ENCODE measurements around the gene ATAD3C. TPM values are rescaled to one million over a fixed set of nuclear protein-coding genes. Genes with fewer than 3 reads are reported as not detected.

Gene ATAD3C
- total RNA-seq, 4 donors from 2014 or later = 0.47 to 1.1 (median 0.94) TPM; not detected in 1

DNA sequence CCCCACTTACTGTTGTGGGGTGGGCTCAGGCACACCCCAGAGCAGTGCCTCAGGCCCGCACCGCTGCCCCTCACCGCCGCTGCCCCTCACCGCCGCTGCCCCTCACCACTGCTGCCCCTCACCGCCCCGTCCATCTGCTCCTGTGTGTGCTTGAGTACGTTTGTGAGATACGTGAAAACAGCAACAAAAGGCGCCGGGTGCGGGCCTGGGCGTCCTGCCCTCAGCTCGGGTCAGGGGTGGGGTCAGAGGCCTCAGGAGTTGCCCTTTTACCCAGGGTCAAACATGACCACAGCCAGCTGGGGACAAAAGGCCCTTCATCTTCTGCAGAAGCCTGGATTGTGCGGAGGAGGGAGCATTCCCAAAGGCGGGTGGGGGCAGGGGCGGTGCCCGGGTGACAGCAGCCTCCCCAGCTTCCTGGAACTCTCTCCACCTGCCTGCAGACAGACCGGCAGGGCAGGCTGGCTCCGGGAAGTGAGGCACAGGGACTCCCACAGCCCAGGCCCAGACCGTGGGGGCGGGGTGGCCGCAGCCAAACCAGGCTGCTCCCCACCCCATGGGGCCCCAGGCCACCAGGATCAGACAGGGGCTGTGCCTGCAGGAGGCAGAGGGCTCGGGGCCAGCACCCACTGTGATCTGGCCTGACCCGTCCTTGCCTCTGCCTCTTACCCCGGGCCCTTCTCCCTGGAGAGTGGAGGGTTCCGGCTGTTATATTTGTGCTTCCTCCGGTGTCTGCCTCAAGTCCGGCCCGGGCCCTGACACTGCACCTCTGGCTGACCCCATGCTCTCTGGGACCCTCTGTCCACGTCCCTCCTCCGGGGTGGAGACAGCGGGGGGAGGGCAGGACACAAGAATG lies 16.3 kb upstream of the ATAD3C start:
- no peaks in the 10 kb centered on the region for H3K27me3 ChIP-seq
- TF ChIP-seq POLR2AphosphoS5 (IDR thresholded peaks at IDR 0.05) (peak; percentile 97), POLR2A (IDR thresholded peaks at IDR 0.05) (no peak), EP300 (IDR thresholded peaks at IDR 0.05) (no peak)
- TF ChIP-seq, protein P1, sequence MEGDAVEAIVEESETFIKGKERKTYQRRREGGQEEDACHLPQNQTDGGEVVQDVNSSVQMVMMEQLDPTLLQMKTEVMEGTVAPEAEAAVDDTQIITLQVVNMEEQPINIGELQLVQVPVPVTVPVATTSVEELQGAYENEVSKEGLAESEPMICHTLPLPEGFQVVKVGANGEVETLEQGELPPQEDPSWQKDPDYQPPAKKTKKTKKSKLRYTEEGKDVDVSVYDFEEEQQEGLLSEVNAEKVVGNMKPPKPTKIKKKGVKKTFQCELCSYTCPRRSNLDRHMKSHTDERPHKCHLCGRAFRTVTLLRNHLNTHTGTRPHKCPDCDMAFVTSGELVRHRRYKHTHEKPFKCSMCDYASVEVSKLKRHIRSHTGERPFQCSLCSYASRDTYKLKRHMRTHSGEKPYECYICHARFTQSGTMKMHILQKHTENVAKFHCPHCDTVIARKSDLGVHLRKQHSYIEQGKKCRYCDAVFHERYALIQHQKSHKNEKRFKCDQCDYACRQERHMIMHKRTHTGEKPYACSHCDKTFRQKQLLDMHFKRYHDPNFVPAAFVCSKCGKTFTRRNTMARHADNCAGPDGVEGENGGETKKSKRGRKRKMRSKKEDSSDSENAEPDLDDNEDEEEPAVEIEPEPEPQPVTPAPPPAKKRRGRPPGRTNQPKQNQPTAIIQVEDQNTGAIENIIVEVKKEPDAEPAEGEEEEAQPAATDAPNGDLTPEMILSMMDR (IDR thresholded peaks at IDR 0.05) = peak in 1 of 4 experiments; percentile 9
- no peaks in the 10 kb centered on the region for H3K36me3 ChIP-seq
- WGBS, 2 donors (ENCODE audit: low coverage in 1 of 2) = 0 to 59% methylated on average over 2 to 6 of the region's 34 CpGs
- peak overlapping the region in 1 of 2 donors; percentile 71 for H3K4me3 ChIP-seq
- peak; percentile 26 for ATAC-seq
- peak overlapping the region; percentile 79 to 97 (median 94) for H3K27ac ChIP-seq
- no peaks in the 10 kb centered on the region for H3K9me3 ChIP-seq
- H3K4me1 ChIP-seq = peaks cover 0 to 100% (median 78%) of the 10 kb centered on the region in 3 donors

DNA sequence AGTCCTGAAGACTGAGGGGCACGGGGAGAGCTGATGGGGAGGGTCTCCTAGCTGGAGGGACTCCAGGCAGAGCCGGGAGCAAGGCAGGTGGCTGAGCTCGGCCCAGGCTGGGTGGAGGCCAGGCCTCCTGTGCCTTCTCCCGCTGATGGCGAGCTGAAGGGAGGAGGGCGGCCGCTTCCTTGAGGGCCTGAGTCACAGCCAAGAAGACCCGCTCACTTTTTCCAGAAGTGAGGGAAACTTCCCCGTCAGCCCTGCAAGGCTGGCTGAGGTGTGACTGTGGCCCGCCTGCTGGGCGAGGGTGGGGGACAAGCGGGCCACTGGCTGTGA lies 15.7 kb upstream of the ATAD3C start:
- H3K4me3 ChIP-seq = peak overlapping the region in 1 of 2 donors; percentile 71
- WGBS, 2 donors (ENCODE audit: low coverage in 1 of 2) = 0% methylated on average over 1 of the region's 12 CpGs; no CpG with 5 or more reads in 1 of the 2 donors
- H3K27me3 ChIP-seq = no peaks in the 10 kb centered on the region
- ATAC-seq = no peak
- H3K4me1 ChIP-seq = peaks cover 0 to 100% (median 79%) of the 10 kb centered on the region in 3 donors
- peak overlapping the region; percentile 79 to 97 (median 94) for H3K27ac ChIP-seq
- TF ChIP-seq, protein P1 (IDR thresholded peaks at IDR 0.05) = no peak
- peak; percentile 80 for TF ChIP-seq POLR2AphosphoS5 (IDR thresholded peaks at IDR 0.05)
- peaks cover 0 to 5% of the 10 kb centered on the region in 2 donors for H3K36me3 ChIP-seq
- no peaks in the 10 kb centered on the region for H3K9me3 ChIP-seq

DNA sequence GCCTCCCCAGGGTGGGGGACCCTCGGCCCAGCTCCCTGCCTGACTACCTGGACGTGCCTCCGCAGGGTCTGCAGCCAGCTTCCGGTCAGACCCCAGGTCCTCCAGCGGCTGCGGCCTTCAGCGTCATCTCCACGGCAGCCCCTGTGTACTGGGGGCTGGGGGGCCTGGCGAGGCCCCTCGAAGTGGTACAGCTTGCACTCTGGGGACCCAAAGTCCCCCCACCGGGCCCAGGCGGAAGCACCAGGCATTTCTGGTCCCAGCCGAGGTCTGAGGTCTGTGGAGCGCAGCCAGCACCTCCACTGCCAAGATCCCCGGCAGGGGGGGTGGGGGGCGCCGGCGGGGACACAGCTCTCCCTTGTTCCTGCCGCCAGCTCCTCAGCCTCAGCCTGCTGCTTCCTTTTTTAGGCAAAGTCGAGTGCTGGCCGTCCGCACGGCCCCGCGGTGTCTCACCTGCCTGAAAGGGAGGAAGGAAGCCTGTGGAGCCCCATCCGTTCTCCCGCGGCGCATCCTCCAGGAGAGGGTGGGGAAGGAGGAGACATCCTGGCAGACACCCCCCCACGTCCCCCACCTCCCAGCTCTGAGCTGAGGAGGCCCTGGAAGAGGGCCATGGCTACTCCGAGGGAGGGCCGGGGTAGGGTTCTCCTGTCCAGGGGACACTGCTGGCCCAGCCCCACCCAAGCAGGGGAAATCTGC lies 15.2 kb upstream of the ATAD3C start:
- H3K27me3 ChIP-seq = no peaks in the 10 kb centered on the region
- peaks cover 0 to 99% (median 79%) of the 10 kb centered on the region in 3 donors for H3K4me1 ChIP-seq
- peaks cover 0 to 10% of the 10 kb centered on the region in 2 donors for H3K36me3 ChIP-seq
- peak overlapping the region; percentile 1 to 71 for H3K4me3 ChIP-seq
- WGBS, 2 donors (ENCODE audit: low coverage in 1 of 2) = 0% methylated on average over 2 of the region's 32 CpGs; no CpG with 5 or more reads in 1 of the 2 donors
- TF ChIP-seq EP300 (IDR thresholded peaks at IDR 0.05) (no peak), POLR2A (IDR thresholded peaks at IDR 0.05) (peak in 1 of 2 donors; percentile 8), POLR2AphosphoS5 (IDR thresholded peaks at IDR 0.05) (peak; percentile 41)
- TF ChIP-seq, protein P1 (IDR thresholded peaks at IDR 0.05) = peak in 2 of 4 experiments; percentile 19 to 32
- H3K9me3 ChIP-seq = no peaks in the 10 kb centered on the region
- H3K27ac ChIP-seq = peak overlapping the region; percentile 79 to 97 (median 94)
- ATAC-seq = peak; percentile 26

DNA sequence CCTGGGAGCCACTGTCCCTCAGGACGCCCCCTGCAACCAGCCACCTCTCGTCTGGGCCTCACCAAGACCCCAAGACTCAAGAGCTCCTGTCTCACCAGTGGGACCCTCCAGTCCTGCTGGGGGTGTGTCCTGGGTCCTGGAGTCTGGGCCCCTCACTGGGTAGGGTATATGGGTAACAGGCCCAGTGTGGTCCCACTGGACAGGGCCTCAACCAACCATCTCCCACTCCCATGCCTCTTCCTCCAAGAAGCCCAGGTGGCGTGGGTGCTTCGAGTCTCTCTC lies 14.7 kb upstream of the ATAD3C start:
- H3K27me3 ChIP-seq = no peaks in the 10 kb centered on the region
- 80% methylated on average over 1 of the region's 4 CpGs; no CpG with 5 or more reads in 1 of the 2 donors for WGBS, 2 donors (ENCODE audit: low coverage in 1 of 2)
- peaks cover 0 to 95% (median 74%) of the 10 kb centered on the region in 3 donors for H3K4me1 ChIP-seq
- H3K27ac ChIP-seq = peak overlapping the region; percentile 79 to 97 (median 94)
- no peak for ATAC-seq
- TF ChIP-seq POLR2AphosphoS5 (IDR thresholded peaks at IDR 0.05) (no peak), EP300 (IDR thresholded peaks at IDR 0.05) (no peak), POLR2A (IDR thresholded peaks at IDR 0.05) (no peak)
- TF ChIP-seq, protein P1 (IDR thresholded peaks at IDR 0.05) = no peak
- peak overlapping the region in 1 of 2 donors; percentile 71 for H3K4me3 ChIP-seq
- no peaks in the 10 kb centered on the region for H3K9me3 ChIP-seq
- peaks cover 0 to 13% of the 10 kb centered on the region in 2 donors for H3K36me3 ChIP-seq

All from gastroesophageal sphincter (tissue), 4 donors.